SJSA1 (cell line): ENCODE data around the gene EIF1AD. TPM values are rescaled to one million over a fixed set of nuclear protein-coding genes. Genes with fewer than 3 reads are reported as not detected.

Experiments
- DNase-seq, 2 experiments: peaks; one replicate each; pipeline ENCODE4 v3.0.0-alpha.2; 2015 to 2020; ENCODE audit warnings: low spot score in 2 of 2, low read depth in 1 of 2
- H3K27ac ChIP-seq: fragments of 250-450 bp; sonication (Bioruptor Pico); 2 replicates; pipeline ENCODE4 v1.5.1; 2020; ENCODE audit warnings: mild to moderate bottlenecking, moderate library complexity
- H3K27me3 ChIP-seq: fragments of 250-450 bp; sonication (Bioruptor Pico); replicated peaks from 2 replicates; pipeline ENCODE4 v1.5.1; 2020; ENCODE audit warnings: mild to moderate bottlenecking, moderate library complexity
- H3K36me3 ChIP-seq: fragments of 250-450 bp; sonication (Bioruptor Pico); 2 replicates; pipeline ENCODE4 v1.5.1; 2020; ENCODE audit warnings: mild to moderate bottlenecking
- H3K4me1 ChIP-seq: fragments of 250-450 bp; sonication (Bioruptor Pico); replicated peaks from 2 replicates; pipeline ENCODE4 v1.6.1; 2021; ENCODE audit warnings: mild to moderate bottlenecking
- H3K4me3 ChIP-seq: fragments of 250-450 bp; sonication (Bioruptor Pico); 2 replicates; pipeline ENCODE4 v1.5.1; 2020; ENCODE audit warnings: mild to moderate bottlenecking
- H3K9me3 ChIP-seq: fragments of 250-450 bp; sonication (Bioruptor Pico); replicated peaks from 2 replicates; pipeline ENCODE4 v1.5.1; 2020; ENCODE audit warnings: mild to moderate bottlenecking
- total RNA-seq: library from RNA; depleted of rRNA; stranded (reverse); fragments of >200 nt; shearing (Covaris generic); gene quantifications from 2 replicates; pipeline ENCODE4 v1.2.3, GENCODE V29; 2014

EIF1AD gene
- total RNA-seq, 1 experiment from 2014 or later: 93.2 TPM

DNA sequence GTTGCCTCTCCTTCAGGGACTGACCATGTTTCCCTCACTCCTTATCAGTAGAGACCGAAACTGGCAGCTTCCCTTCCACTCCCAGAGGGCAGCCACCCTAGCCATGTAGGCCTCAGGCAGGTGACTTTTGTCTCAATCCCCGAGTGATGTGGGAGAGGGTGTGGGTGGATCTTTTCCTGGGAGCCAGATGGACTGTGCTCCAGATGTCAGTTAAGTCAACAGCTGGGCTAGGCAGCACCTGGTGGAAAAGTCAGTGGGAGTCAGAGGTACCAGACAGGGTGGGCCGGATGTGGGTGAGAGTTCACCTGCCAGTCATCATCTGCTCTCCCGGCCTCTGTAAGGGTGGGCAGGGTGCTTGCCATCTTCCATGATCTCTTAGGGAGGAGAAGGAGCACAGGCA is 2.2 kb upstream of the EIF1AD start:
- Histone ChIP-seq H3K9me3 (no peaks in the 10 kb centered on the region), H3K4me3 (no peak overlapping the region), H3K27ac (no peak overlapping the region), H3K36me3 (peaks cover 65% of the 10 kb centered on the region), H3K27me3 (no peaks in the 10 kb centered on the region), H3K4me1 (peaks cover 33% of the 10 kb centered on the region)
- DNase-seq: no peak

DNA sequence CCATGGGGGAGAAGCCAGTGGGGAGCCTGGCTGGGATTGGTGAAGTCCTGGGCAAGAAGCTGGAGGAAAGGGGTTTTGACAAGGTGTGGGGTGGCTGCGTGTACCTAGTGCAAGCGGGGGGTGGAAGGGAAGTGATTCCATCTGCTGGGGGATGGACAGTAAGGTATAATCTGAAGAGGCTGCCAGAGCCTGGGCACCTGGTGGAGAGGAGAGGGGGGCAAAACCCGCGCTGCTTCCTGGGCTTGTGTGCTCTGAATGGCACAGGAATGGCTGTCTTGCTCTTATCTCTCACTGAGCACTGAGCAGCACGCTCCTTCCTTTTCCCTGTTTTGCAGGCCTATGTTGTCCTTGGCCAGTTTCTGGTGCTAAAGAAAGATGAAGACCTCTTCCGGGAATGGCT is 1.3 kb upstream of the EIF1AD start:
- 0 out of 2 replicates have a peak overlapping the region, but pooled peaks have one; percentile 76 for H3K27ac ChIP-seq
- H3K9me3 ChIP-seq: no peaks in the 10 kb centered on the region
- peaks cover 74% of the 10 kb centered on the region for H3K36me3 ChIP-seq
- no peaks in the 10 kb centered on the region for H3K27me3 ChIP-seq
- DNase-seq: no peak
- peak overlapping the region; percentile 60 for H3K4me3 ChIP-seq
- peaks cover 33% of the 10 kb centered on the region for H3K4me1 ChIP-seq

DNA sequence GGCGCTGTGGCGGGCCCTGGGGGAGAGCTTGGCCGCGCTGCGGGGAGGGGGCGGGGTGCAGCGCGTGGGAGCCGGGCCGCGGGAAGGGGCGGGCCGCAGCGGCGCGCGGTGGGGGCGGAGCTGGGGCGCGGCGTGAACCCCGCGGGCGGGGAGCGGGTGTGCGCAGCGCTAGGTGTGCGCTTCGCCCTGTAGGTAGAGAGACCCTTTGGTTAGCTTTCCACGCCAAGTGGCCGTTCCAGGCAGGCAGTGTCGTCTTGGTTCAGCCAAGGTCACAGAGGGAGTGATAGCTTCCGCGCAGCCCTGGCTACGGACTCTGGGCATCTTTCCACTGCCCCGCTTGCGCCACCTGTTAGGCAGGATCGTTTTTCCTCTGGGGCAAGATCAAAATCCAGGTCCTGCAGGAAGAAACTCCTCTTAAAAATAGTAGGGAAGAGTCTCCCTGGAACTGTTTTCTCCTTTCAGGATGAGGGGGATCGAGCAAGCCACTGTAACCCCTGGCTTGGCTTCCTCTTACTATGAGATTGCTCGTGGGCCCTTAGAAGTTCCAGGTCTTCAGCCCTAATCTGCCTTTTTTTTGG is 780 bp upstream of the EIF1AD start:
- Histone ChIP-seq H3K4me3 (peak overlapping the region; percentile 60), H3K4me1 (peaks cover 33% of the 10 kb centered on the region), H3K27ac (peak overlapping the region; percentile 76), H3K27me3 (no peaks in the 10 kb centered on the region), H3K36me3 (peaks cover 80% of the 10 kb centered on the region), H3K9me3 (no peaks in the 10 kb centered on the region)
- DNase-seq: peak in 1 of 2 experiments; percentile 62

DNA sequence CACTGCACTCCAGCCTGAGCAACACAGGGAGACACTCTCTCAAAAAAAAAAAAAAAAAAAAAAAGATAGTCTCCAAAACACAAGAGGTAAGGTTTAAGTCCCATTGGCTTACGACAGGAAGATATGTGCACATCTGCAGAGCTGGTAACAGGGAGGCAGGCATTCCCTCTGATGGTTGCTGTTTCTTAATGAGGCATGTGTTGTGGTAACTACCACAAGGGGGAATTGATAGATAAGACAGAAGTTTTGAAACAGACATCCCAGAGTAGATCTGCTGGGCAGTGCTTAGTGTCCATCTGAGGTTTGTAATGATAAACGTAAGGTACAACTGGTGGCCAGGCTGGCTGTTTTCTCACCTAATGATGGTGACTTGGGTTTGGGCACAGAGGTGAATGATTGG is 4.7 kb downstream of the EIF1AD start:
- no peak for DNase-seq

DNA sequence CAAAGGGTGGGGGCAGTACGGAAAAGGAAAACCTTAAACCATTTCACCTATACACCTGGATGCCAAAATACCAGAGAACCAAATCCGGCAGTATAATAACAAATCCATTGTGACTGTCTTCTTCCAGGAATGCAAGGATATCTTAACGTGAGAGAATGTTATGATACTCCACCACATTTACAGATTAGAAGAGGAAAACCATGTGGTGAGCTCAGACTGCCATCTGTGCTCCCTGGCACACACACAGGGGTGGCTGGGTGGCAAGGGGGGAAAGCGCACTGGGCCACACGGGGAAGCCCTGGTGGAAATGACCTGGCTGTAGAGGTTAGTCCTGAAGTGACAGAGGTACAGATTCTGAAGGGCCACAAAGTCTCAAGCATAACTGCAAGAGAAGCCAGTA is 9.9 kb downstream of the EIF1AD start:
- Histone ChIP-seq H3K27me3 (no peaks in the 10 kb centered on the region), H3K4me3 (no peak overlapping the region), H3K9me3 (no peaks in the 10 kb centered on the region), H3K36me3 (peaks cover 41% of the 10 kb centered on the region), H3K27ac (no peak overlapping the region), H3K4me1 (no peaks in the 10 kb centered on the region)
- DNase-seq: no peak

More for the DNA sequence above, 4.7 kb downstream of the EIF1AD start:
- Histone ChIP-seq H3K9me3 (no peaks in the 10 kb centered on the region), H3K4me1 (peaks cover 10% of the 10 kb centered on the region), H3K4me3 (no peak overlapping the region), H3K27me3 (no peaks in the 10 kb centered on the region), H3K27ac (no peak overlapping the region), H3K36me3 (peaks cover 58% of the 10 kb centered on the region)

DNA sequence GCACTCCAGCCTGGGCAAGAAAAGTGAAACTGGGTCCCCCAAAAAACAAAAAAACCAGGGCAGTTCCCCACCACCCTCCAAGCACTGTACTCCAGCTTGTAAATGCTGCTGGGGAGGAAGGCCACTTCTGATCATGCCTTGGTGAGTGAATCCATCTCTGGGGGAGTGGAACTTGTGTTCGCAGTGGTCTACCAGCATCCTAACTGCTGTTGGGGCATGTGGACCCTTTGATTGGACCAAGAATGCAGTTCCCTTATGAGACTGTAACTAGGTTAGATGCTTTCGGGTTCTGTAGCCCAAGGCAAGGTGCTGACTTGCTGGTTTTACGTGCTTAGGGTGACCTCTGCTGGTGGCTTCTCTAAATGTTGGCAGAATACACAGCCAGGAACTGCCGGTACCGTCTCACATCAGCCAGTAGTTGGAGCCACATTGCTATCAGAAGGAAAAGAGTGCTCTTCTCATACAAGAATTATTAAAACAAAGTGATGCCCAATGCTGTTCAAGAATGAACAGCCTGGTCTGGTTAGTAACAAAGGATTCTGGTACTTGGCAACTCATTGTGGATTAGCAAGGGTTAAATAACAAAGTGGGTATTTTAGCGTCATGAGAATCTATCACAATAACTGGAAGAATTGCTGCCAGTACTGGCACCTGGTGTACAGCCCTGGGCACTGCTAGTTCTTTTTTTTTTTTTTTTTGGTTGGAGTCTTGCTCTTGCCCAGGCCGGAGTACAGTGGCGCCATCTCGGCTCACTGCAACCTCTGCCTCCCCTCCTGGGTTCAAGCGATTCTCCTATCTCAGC is 13.0 kb downstream of the EIF1AD start:
- H3K9me3 ChIP-seq: no peaks in the 10 kb centered on the region
- no peak overlapping the region for H3K4me3 ChIP-seq
- no peaks in the 10 kb centered on the region for H3K4me1 ChIP-seq
- peak; percentile 97 for DNase-seq
- H3K27me3 ChIP-seq: no peaks in the 10 kb centered on the region
- no peak overlapping the region for H3K27ac ChIP-seq
- peaks cover 23% of the 10 kb centered on the region for H3K36me3 ChIP-seq

DNA sequence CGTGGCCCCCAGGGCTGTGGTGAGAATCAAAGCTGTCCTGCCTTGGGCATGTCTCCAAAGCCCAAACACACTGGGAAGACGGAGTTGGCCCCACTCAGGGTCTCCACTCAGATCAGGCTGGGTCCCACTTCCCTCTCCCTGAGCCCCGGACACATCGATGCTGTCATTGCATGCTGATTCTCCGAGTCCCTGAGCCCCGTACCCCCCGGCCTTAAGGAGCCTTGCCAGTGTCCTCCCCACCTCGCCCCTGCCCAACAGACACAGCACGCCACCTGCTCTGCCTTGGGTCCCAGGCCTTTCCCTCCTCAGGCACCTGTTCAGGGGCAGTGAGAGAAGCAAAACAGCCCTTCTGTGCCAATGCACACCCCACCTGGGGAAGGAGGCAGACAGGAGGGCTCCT is 14.6 kb downstream of the EIF1AD start:
- Histone ChIP-seq H3K27ac (no peak overlapping the region), H3K9me3 (no peaks in the 10 kb centered on the region), H3K4me1 (no peaks in the 10 kb centered on the region), H3K4me3 (no peak overlapping the region), H3K36me3 (peaks cover 23% of the 10 kb centered on the region), H3K27me3 (no peaks in the 10 kb centered on the region)
- DNase-seq: no peak

DNA sequence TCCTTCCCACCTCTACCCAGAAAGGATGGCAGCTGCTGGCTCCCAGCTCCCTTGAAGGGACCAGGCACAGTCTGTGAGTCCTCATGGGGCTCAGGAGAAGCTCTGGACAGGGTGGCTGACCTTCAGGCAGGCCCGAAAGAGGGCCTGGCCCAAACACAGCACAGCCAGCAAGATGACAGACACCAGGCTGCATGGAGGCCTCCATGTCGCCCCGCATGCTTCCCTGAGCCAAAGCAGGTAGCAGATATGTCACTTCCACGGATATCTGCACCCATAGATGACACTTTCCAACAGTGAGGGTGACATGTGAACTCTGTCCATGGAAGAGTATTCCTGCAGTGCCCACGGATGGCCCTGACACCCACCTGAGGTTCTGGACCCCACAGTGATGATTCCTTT is 18.4 kb downstream of the EIF1AD start:
- DNase-seq: no peak
- H3K36me3 ChIP-seq: peaks cover 26% of the 10 kb centered on the region
- H3K27ac ChIP-seq: no peak overlapping the region
- H3K27me3 ChIP-seq: no peaks in the 10 kb centered on the region
- no peak overlapping the region for H3K4me3 ChIP-seq
- H3K9me3 ChIP-seq: no peaks in the 10 kb centered on the region
- H3K4me1 ChIP-seq: no peaks in the 10 kb centered on the region

DNA sequence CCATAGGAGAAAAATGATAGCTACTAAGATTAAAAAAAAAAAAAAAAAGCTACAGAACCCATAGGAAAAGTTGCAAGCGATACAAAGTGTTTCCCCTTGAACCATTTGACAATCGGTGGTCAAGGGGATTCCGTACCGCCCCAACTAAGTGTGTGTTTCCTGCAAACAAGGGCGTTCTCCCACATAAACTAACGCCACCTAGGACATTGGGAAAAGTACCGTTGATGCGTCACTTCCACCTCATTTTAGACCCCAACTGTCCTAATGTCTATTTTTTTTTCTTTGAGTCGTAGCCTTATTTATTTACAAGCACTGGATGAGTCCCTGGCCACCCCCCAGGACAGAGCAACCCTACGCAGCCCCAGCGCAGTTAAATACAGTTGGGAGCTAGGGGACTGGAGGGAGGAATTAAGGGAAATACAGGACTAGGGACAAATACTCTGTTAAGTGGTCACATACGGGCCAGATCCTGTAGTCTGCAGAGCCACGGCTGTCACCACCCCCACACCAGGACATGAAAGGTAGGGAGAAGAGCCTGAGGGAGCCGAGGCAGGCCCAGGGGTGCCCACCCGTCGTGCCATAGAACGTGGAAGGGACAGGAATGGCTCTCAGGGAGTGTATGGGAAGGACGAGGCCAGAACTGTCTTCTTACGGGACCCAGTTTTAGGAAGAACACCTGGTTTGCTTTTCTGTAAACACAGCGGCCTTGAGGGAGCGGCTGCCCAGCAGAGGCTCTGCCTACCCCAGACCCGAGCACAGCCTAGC is 19.0 kb downstream of the EIF1AD start:
- Histone ChIP-seq H3K27me3 (no peaks in the 10 kb centered on the region), H3K4me3 (no peak overlapping the region), H3K36me3 (peaks cover 28% of the 10 kb centered on the region), H3K27ac (no peak overlapping the region), H3K9me3 (no peaks in the 10 kb centered on the region), H3K4me1 (no peaks in the 10 kb centered on the region)
- no peak for DNase-seq

DNA sequence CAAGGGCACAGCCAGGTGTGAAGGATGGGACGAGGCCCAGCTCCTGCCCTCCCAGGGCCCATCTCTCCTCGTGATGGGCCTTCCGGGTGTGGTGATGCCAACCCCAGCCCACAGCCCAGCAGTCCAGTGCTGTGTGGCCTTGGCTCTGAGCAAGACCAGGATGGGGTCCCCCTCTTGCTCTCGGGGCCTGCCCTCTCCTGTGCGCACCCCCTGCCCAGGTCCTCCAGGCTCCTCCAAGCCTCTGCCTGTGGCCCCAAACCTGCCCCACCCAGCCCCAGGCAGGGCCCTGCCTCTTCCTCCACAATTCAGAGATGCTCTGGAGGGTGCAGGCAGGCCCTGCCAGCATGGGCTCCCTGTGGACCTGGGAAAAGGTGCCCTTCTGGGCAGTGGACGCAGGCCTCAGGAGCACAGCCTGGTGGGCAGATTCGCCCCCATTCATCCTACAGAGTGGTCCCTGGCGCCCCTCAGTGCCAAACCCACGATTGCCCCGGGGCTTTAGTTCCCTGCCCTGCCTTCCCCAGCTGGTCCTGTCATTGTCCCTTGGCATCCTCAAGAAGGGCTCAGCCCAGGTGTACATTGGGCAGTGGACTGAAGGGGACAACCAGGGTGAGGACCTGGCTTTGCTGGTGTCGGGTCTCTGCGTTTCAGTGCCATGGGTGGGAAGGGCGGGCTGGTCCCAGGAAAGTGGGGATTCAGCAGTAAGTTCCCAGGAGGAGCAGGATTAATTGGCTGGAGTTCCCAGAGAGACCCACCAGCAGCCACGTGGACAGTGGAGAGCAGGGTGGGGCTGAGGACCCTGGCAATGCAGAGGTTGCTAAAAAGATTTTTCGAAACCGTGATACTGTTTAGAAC is 19.8 kb downstream of the EIF1AD start:
- H3K4me3 ChIP-seq: no peak overlapping the region
- H3K27me3 ChIP-seq: no peaks in the 10 kb centered on the region
- H3K9me3 ChIP-seq: no peaks in the 10 kb centered on the region
- H3K27ac ChIP-seq: no peak overlapping the region
- DNase-seq: no peak
- no peaks in the 10 kb centered on the region for H3K4me1 ChIP-seq
- peaks cover 35% of the 10 kb centered on the region for H3K36me3 ChIP-seq

DNA sequence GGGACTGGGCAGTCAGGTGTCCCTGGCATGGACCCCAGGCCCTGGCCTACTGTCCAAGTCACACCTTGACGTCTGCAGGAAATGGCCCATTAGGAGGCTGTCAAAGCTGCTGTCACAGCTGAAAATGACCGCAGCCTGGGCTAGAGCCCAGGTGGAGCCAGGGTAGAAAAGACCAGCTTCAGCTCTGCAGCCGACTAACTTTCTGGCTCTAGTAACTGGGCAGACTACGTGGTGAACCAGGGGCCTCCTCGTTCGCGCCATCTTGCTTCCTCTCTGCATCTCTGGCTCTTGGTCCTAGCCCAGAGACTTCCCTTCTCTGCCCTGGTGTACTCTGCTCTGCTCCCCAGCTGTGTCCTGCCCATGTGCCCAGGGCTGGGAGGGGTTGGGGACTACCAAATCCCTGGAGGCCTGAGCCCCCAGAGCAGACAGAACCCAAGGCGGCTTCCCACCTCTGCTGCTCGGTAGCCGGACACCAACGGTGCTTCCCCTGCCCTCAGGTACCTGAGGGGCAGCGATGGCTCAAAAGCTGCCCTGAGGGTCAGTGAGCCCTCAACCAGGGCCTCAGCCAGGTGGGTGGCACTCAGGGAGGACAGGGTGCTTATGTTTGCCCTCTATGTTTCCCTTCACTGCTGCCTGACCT is 20.7 kb downstream of the EIF1AD start:
- Histone ChIP-seq H3K27ac (no peak overlapping the region), H3K36me3 (peaks cover 44% of the 10 kb centered on the region), H3K4me1 (no peaks in the 10 kb centered on the region), H3K27me3 (no peaks in the 10 kb centered on the region), H3K9me3 (no peaks in the 10 kb centered on the region), H3K4me3 (no peak overlapping the region)
- no peak for DNase-seq

DNA sequence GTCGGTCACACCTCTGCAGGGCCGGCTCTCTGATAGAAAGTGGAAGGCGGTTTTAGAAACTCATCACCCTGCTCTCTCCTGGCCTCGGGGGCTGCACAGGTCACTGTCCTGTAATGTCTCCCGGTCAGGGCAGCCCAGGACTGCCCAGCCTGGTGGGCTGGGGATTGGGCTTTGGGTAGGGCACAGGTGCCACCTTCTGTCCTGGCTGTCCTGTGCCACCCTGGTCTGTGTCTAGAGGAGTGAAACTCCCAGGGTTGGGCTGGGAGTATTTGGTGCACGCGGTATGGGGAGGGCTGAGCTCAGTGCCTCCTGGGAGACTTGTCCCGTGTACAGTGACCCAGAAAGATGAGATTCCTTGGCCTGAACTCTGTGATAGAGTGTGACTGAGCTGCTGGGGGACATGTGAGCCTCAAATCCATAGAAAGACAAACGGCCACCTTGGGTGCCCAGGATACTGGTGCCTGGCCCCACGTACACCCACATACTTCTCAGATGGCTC is 22.6 kb downstream of the EIF1AD start:
- Histone ChIP-seq H3K4me1 (no peaks in the 10 kb centered on the region), H3K36me3 (peaks cover 61% of the 10 kb centered on the region), H3K9me3 (no peaks in the 10 kb centered on the region), H3K4me3 (no peak overlapping the region), H3K27me3 (no peaks in the 10 kb centered on the region), H3K27ac (no peak overlapping the region)
- peak in 1 of 2 experiments; percentile 51 for DNase-seq
